ENCODE measurements around the gene STAG1. TPM values are rescaled to one million over a fixed set of nuclear protein-coding genes. Genes with fewer than 3 reads are reported as not detected.
"Not testable (repeated sequence)": the region's sequence is repeated elsewhere in the genome, so short reads cannot be mapped to it uniquely, and the experiment has no call there.

Gene STAG1
- total and polyA plus RNA-seq, 9 donors, result 18.7 to 66.3 (median 55.8) TPM

DNA sequence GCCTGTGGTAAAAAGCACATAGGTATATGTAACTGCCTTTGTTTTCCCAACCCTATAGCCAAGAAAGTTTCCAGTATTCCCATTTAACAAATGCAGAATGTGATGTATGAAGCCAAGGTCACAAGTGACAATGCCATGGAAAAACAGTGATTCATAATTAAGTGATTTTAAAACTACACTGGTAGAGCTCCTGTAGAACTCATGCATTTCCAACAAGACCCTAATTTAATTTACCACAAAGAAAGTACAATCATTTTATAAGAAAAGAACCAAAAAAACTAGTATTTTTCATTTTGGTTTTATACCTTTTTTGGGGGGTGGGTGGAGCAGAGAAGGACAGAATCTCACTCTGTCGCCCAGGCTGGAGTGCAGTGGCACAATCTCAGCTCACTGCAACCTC lies 82.0 kb downstream of the STAG1 start:
- no peak overlapping the region for H3K27ac ChIP-seq
- no peaks in the 10 kb centered on the region for H3K9me3 ChIP-seq
- intact Hi-C loops (cut with DNase I), result no loop called here
- no peak overlapping the region for H3K4me3 ChIP-seq
- H3K4me1 ChIP-seq (ENCODE audit: insufficient read depth), result peaks cover 1% of the 10 kb centered on the region
- TF ChIP-seq EP300 (IDR thresholded peaks at IDR 0.05), result no peak
- TF ChIP-seq, protein P1, sequence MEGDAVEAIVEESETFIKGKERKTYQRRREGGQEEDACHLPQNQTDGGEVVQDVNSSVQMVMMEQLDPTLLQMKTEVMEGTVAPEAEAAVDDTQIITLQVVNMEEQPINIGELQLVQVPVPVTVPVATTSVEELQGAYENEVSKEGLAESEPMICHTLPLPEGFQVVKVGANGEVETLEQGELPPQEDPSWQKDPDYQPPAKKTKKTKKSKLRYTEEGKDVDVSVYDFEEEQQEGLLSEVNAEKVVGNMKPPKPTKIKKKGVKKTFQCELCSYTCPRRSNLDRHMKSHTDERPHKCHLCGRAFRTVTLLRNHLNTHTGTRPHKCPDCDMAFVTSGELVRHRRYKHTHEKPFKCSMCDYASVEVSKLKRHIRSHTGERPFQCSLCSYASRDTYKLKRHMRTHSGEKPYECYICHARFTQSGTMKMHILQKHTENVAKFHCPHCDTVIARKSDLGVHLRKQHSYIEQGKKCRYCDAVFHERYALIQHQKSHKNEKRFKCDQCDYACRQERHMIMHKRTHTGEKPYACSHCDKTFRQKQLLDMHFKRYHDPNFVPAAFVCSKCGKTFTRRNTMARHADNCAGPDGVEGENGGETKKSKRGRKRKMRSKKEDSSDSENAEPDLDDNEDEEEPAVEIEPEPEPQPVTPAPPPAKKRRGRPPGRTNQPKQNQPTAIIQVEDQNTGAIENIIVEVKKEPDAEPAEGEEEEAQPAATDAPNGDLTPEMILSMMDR (IDR thresholded peaks at IDR 0.05), result no peak
- no peak for TF ChIP-seq POLR2A (IDR thresholded peaks at IDR 0.05)
- WGBS, 3 donors, result 94 to 100% (median 96%) methylated on average over 1 of the region's 1 CpG
- no peaks in the 10 kb centered on the region for H3K36me3 ChIP-seq
- H3K27me3 ChIP-seq, result no peaks in the 10 kb centered on the region
- DNase-seq, result no peak

DNA sequence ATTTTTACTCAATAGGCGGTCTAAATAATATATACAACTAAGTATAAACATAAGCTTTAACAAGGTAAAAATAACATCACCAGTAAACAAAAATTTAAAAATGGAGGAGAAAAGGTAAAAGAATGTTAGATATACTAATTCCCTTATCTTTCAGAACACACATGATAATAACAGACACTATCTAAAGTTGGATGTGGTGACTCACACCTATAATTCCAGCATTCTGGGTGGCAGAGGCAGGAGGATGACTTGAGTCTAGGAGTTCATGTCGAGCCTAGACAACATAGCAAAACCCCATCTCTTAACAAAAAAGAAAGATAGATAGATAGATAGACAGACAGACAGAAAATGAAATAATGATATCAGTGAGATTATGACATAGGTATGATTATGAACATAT lies 85.1 kb downstream of the STAG1 start:
- TF ChIP-seq, protein P1 (IDR thresholded peaks at IDR 0.05), result no peak
- TF ChIP-seq POLR2A (IDR thresholded peaks at IDR 0.05) (no peak), EP300 (IDR thresholded peaks at IDR 0.05) (no peak)
- Histone ChIP-seq H3K4me3 (no peak overlapping the region), H3K36me3 (no peaks in the 10 kb centered on the region), H3K27me3 (no peaks in the 10 kb centered on the region), H3K27ac (no peak overlapping the region), H3K9me3 (no peaks in the 10 kb centered on the region), H3K4me1 (ENCODE audit: insufficient read depth) (no peaks in the 10 kb centered on the region)
- no peak for DNase-seq
- WGBS, 3 donors, result 96 to 98% (median 97%) methylated on average over 2 of the region's 2 CpGs
- intact Hi-C loops (cut with DNase I), result no loop called here

DNA sequence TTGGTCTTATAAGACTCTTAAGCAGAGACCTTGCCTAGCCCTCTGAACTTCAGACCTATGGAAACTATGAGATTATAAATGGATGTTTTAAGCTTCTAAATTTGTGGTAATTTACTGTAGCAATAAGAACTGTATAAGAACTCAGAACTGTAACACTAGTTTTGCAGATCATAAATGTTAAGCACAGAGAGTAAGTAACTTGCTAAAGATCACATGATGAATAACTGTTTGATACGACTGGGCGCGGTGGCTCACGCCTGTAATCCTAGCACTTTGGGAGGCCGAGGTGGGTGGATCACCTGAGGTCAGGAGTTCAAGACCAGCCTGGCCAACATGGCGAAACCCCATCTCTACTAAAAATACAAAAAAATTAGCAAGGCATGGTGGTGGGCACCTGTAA lies 85.9 kb downstream of the STAG1 start:
- H3K9me3 ChIP-seq; H3K4me3 ChIP-seq; H3K36me3 ChIP-seq; intact Hi-C loops (cut with DNase I); H3K4me1 ChIP-seq (ENCODE audit: insufficient read depth); H3K27ac ChIP-seq; H3K27me3 ChIP-seq; DNase-seq: not testable (repeated sequence)
- WGBS, 3 donors, result 96 to 97% (median 97%) methylated on average over 6 of the region's 6 CpGs

DNA sequence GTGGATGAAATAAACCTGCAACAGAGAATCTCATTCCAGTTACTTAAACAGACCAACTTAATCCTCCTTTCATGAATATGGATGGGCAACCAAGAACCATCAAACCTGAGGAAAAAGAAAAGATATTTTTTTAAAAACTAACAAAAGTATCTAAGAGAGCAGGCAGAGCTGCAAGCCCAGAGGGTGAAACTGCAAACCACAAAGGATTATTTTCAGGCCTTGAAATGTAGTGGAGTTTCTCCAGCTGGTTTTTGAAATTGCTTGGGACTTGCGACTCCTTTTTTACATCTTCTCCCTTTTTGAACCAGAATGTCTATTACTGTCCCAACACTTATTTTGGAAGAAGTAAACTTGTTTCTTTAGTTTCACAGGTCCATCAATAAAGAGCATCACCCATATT lies 87.4 kb downstream of the STAG1 start:
- DNase-seq, result no peak
- no peaks in the 10 kb centered on the region for H3K9me3 ChIP-seq
- H3K27me3 ChIP-seq, result no peaks in the 10 kb centered on the region
- intact Hi-C loops (cut with DNase I), result no loop called here
- 29 to 54% (median 35%) methylated on average over 1 of the region's 1 CpG for WGBS, 3 donors
- no peak overlapping the region for H3K4me3 ChIP-seq
- no peak overlapping the region for H3K27ac ChIP-seq
- TF ChIP-seq EP300 (IDR thresholded peaks at IDR 0.05) (no peak), POLR2A (IDR thresholded peaks at IDR 0.05) (no peak)
- TF ChIP-seq, protein P1 (IDR thresholded peaks at IDR 0.05), result no peak
- no peaks in the 10 kb centered on the region for H3K4me1 ChIP-seq (ENCODE audit: insufficient read depth)
- H3K36me3 ChIP-seq, result no peaks in the 10 kb centered on the region

DNA sequence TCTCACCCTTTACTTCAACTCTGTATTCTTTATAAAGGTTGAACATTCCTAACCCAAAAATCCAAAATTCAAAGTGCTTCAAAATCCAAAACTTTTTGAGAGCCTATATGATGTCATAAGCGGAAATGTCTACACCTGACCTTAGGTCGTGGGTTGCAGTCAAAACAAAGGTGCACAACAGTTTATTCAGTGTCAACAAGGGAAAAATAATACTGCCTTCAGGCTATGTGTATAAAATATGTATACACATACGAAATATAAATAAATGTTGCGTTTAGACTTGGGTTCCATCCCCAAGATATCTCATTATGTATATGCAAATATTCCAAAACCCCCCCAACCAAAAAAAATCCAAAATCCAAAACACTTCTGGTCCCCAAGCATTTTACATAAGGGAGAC lies 90.9 kb downstream of the STAG1 start:
- TF ChIP-seq EP300 (IDR thresholded peaks at IDR 0.05) (no peak), POLR2A (IDR thresholded peaks at IDR 0.05) (no peak)
- TF ChIP-seq, protein P1 (IDR thresholded peaks at IDR 0.05), result no peak
- H3K27ac ChIP-seq, result no peak overlapping the region
- no peaks in the 10 kb centered on the region for H3K4me1 ChIP-seq (ENCODE audit: insufficient read depth)
- H3K27me3 ChIP-seq, result no peaks in the 10 kb centered on the region
- no peaks in the 10 kb centered on the region for H3K9me3 ChIP-seq
- H3K36me3 ChIP-seq, result no peaks in the 10 kb centered on the region
- H3K4me3 ChIP-seq, result no peak overlapping the region
- intact Hi-C loops (cut with DNase I), result no loop called here
- 91 to 94% (median 91%) methylated on average over 4 of the region's 4 CpGs for WGBS, 3 donors
- DNase-seq, result no peak
